HG03378 (cell line): ENCODE measurements around the gene CAV2.

ENCODE experiments used
- ATAC-seq: cut with Tn5 transposase; IDR thresholded peaks from one replicate; pipeline ENCODE4 v1.9.1; 2021; ENCODE audit warnings: mild to moderate bottlenecking, moderate library complexity; ENCODE audit not compliant: unreplicated experiment

Gene CAV2

DNA sequence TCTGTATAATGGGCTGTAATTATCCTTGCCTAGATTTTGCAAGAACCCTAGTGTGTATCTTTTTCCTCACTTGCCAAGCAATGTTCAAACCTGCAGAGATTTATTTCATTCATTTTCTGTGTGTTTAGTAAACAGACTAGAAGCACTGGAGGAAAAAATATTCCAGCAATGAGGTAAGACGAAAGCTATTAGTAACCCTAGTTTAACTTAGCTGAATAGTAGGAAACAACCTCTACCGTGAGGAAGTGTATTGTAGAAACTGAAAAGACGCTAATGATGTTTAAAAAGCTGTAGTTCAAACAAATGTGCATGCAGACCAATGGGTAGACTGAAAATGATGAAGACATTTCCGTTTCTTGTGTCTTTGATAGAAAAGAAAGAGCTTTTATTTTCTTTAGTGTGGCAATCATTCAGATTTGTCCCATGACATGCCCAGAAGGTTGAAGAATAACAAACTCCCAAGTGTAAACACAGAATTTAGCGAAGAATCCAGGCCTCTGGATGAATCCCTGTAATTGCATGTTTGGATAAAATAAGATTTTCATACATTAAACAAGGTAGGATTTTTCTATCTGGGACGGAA lies 46.0 kb downstream of the CAV2 start:
- no peak for ATAC-seq

DNA sequence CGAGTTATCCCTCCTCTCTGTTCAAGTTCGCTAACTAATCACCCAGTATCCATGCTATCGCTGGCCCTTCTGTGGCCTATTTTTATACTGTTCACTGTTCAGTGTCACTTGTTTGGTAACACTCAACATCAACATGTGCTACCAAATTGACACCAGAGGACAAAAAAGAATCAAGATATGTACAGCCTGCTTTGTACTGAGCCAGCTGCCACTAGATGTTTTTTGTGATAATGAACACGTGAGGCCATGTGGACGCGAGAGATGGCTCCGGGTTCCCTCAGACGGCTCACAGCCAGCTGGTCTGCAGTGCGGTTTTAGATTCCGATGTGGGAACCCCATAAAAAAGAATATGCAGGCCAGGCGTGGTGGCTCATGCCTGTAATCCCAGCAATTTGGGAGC lies 46.5 kb downstream of the CAV2 start:
- ATAC-seq: no peak

DNA sequence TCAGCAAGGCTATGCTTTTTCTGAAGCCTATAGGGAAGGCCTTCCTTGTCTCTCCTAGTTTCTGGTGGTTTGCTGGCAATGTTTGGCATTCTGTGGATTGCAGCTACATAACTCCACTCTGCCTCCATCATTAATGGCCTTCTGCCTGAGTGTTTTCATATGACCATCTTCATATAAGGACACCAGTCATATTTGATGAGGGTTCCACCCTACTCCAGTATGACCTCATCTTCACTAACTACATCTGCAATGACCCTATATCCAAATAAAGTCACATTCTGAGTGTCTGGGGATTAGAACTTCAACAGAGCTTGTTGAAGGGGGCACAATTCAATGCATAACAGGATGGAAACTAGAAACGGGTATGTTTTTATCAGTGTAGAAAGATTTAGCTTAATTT lies 47.4 kb downstream of the CAV2 start:
- ATAC-seq: no peak

DNA sequence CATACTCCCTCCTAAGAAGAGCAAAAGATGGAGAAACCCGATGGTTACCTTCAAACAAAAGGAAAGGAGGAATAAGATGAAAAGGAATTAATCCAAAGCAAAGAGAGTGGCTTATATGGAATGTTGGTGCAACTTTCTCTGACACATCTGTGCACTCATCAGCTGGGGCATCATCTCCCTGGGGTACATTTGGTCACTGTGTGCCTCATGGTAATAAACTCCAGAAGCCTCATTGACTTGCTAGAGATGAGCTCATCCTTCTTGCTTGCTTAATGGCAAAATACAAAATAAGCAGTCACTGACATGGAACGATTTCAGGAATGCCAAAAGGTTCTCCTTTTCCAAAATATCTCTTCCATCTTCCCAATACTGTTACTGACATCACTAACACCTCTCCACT lies 47.8 kb downstream of the CAV2 start:
- no peak for ATAC-seq

DNA sequence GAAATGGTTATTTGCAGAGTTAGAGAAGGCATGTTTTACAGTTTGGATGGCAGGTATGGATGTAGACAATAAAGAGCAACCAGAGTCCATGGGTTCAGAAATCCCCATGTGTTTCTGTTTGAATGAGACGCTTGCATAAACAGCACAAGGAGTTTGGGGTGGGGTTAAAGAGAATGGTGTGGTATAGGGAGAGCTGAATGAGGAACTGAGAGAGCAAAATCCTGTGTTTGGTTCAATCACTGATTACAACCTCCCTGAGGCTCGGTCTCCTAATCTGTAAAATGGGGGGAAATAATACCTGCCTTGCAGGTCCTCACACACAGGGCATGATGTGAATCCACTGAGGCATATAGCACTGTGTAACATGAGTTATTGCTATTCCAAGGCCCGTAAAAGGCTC lies 49.0 kb downstream of the CAV2 start:
- peak; percentile 92 for ATAC-seq

DNA sequence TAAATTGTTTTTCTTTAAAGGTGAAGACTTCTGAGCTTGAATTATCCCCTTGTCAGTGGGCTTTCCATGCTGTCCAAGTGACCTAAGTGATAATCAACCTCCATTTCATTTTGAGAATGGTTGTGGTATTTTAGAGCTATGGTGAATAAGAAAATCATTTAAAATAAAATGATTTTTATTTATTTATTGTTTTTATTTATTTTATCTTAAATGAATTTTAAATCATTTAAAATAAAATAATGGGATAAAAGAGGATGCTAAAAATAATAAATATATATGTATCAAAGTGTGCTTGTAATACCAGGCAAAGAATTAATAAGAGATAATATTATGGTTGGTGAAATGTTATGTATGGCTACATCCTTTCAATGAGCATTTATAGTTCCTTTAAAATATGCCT lies 49.8 kb downstream of the CAV2 start:
- no peak for ATAC-seq

DNA sequence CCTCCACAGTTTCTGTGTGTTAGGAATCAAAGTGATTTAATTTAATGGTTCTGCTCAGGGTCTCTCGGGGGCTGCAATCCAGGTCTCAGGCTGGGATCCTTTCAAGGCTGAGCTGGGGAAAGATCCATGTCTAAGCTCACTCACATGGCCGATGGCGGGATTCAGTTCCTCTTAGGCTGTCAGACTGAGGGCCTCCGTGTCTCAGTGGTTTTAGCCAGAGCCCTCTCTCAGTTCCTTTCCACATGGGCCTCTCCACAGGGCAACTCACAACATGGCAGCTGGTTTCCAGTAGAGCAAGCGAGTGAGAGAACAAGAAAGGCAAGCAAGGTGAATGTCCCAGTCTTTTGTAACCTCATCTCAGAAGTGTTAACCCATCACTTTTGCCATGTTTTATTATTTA lies 52.2 kb downstream of the CAV2 start:
- no peak for ATAC-seq

DNA sequence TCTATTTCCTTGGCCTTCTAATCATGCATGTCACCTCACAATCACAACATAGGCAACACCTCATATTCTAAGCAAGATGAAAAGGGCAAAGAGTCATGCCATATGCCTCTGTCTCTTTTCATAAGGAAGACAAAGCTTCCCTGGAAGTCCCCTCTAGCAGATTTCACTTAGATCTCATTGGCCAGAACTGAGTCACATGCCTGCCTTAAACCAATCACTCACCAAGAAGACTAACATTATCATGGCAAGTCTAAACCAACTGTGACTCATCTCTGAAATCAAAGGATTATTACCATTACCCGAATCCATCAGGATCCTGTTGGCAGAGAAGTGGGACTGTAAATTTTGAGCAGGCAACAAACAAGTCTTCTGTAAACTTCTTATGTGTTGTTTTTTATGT lies 53.1 kb downstream of the CAV2 start:
- no peak for ATAC-seq

DNA sequence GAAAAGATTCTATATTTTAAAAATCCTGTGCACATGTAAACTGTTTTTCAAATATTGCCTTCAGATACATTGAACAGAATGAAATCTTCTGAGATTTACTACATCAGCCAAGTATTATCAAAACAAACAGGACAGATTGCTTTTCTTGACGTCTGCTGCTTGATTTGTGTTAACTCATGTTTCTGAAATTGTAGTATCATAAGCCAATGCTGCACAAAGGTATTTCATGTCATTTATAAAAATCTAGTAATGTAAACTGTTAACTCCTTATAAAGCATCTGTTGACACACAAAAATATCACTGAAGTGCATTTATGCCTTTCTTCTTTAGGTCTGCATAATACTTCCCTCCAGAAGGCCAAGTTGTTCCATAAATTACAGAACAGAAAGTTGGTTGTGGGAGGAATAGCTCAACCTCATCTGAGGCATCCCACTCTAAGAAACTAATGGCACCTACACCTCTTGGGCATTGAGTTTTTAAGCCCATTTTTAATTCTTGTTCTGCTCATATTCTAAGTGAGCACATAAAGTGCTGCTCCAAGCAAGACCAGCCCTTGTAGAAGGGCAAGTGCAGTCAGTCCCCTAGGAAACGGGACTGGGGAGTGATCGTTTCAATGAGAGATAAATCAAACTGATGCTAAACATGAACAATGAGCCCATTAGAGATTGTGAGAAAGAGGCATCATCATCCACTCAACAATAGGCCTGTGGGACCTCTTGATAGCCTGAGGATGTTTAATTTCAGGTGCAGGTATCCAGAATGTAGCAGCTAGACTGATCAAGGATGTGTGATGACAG lies 53.8 kb downstream of the CAV2 start:
- ATAC-seq: no peak

DNA sequence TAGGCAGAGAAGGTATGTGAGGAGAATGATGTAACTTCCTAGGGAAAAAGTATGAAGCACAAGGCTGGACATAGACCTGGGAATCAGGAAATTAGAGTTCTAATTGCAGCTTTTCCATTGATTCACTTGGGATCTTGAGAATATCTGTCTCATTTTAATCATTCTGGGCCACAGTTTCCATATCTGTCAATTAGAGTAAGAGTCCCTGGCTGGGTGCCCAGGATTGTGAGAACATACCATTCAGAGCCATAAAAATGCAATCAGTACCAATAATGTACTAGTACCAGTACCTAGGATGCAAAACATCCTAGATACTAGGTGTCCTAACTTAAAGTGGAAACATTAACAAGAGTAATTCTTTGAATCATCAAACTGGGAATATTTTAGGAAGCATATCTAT lies 54.9 kb downstream of the CAV2 start:
- ATAC-seq: no peak

DNA sequence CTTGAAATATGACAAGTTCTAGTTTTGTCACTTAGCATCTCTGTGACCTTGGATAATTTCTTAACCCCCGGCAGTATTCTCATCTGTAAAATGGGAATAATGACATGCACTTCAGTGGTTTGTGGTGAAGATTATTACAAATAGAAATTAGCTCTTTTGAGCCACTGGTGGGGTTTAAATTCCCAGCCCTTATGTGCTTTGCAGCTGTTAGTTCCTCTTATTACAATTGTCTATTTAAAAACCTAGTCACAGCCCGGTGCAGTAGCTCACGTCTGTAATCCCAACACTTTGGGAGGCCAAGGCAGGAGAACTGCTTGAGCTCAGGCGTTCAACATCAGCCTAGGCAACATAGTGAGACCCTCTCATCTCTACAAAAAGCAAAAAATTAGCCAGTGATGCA lies 55.4 kb downstream of the CAV2 start:
- ATAC-seq: no peak

DNA sequence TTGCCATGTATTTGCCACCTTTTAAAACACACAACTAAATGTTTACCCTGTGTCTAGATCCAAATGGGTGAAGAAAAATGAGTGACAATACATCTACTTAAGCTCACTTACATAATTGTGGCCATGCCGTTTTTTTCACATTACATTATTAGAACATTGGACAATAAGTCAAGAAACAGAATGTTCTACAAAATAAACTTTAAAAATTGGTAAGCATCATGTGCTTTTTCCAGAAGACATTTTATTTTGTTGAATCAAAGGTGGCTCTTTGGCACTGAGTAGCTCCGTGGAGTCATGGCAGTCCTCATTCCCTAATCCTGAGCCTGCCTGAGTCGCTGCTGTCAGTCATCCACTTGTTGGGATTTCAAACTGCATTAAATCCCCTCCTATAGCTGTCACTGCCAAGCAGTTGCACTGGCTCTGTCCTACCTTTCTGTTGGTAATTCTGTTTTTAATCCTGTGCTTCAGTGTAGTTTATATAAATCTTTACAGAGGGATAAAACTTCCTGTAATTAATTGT lies 57.6 kb downstream of the CAV2 start:
- no peak for ATAC-seq

DNA sequence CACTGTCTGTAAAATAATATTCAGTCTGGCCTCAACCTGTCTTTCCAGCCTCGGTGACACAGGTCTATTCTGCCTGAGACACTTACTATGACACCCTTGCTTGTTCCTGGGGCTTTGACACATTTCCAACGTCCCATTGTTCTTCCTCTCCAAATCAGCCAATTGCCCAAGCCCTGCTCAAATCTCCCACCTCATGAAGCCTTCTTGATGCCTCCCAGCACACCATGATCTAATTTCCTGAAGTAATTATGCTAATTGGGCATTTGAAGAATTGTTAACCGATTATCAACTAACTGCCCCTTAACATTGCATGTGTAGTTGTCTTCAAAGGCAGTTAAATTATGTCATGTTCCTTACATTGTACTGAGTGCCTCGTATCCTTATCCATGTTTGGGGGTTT lies 58.4 kb downstream of the CAV2 start:
- ATAC-seq: no peak
